IMR-90 (cell line): ENCODE measurements around the gene RNF215. TPM values are rescaled to one million over a fixed set of nuclear protein-coding genes. Genes with fewer than 3 reads are reported as not detected.

ENCODE experiments used
- ATAC-seq: fragments of 200-7000 bp; cut with Tn5 transposase; 2 replicates; pipeline ENCODE4 v1.9.1; 2020; ENCODE audit warnings: low read depth, mild to moderate bottlenecking, moderate library complexity
- BruUV-seq: library from RNA; stranded (reverse); fragments of 400-500 nt; replicated peaks from 2 replicates; lab custom pipeline; 2021; lab: Mats Ljungman, UMichigan
- CTCF ChIA-PET: fragments of 300-600 bp; formaldehyde crosslinking; extraction: SDS; loops from one replicate; lab custom pipeline; 2021; ENCODE audit warnings: antibody characterized with exemption; lab: Yijun Ruan, JAX
- POLR2A ChIA-PET: fragments of 300-600 bp; sonication (Branson Sonifier 250); formaldehyde crosslinking; loops from one replicate; lab custom pipeline; 2022; ENCODE audit warnings: antibody characterized with exemption; ENCODE audit not compliant: unreplicated experiment; lab: Charles Lee
- DNase-seq: peaks from one replicate; pipeline ENCODE4 v3.0.0; 2013
- H2AFZ ChIP-seq: replicated peaks from 2 replicates; pipeline ENCODE3; 2013; ENCODE audit warnings: low read length, mild to moderate bottlenecking; ENCODE audit not compliant: poor library complexity
- H2AK5ac ChIP-seq: 2 replicates; pipeline ENCODE4 v1.6.1; 2013; ENCODE audit warnings: low read depth, low read length, inconsistent platforms
- H2AK9ac ChIP-seq: replicated peaks from 2 replicates; pipeline ENCODE3; 2013; ENCODE audit warnings: mild to moderate bottlenecking, low read depth, low read length, moderate library complexity; ENCODE audit not compliant: poor library complexity
- H2BK120ac ChIP-seq: 2 replicates; pipeline ENCODE4 v1.6.1; 2013; ENCODE audit warnings: low read depth, low read length, inconsistent platforms
- H2BK15ac ChIP-seq: 3 replicates; pipeline ENCODE4 v1.6.1; 2013; ENCODE audit warnings: low read depth, low read length, inconsistent platforms
- H2BK20ac ChIP-seq: 2 replicates; pipeline ENCODE4 v1.6.1; 2013; ENCODE audit warnings: low read depth, mild to moderate bottlenecking, inconsistent platforms, low read length, moderate library complexity
- H2BK5ac ChIP-seq: 2 replicates; pipeline ENCODE4 v1.6.1; 2013; ENCODE audit warnings: mild to moderate bottlenecking, low read depth, low read length, inconsistent platforms; ENCODE audit not compliant: poor library complexity, severe bottlenecking
- H3K14ac ChIP-seq: replicated peaks from 2 replicates; pipeline ENCODE4 v1.6.1; 2013; ENCODE audit warnings: low read depth, low read length, inconsistent platforms
- H3K18ac ChIP-seq: 2 replicates; pipeline ENCODE4 v1.6.1; 2013; ENCODE audit warnings: low read depth, low read length, control low read depth
- H3K23ac ChIP-seq: 2 replicates; pipeline ENCODE4 v1.6.1; 2013; ENCODE audit warnings: low read depth, low read length, inconsistent platforms
- H3K27ac ChIP-seq: 2 replicates; pipeline ENCODE4 v1.5.1; 2013; ENCODE audit warnings: mild to moderate bottlenecking, control low read depth, low read length; ENCODE audit not compliant: insufficient read depth
- H3K27me3 ChIP-seq: 2 replicates; pipeline ENCODE4 v1.6.1; 2013; ENCODE audit warnings: low read length; ENCODE audit not compliant: control insufficient read depth, insufficient read depth
- H3K36me3 ChIP-seq: 2 replicates; pipeline ENCODE4 v1.6.1; 2013; ENCODE audit warnings: low read length, mixed read lengths; ENCODE audit not compliant: control insufficient read depth, insufficient read depth
- H3K4ac ChIP-seq: 2 replicates; pipeline ENCODE4 v1.6.1; 2013; ENCODE audit warnings: low read depth, low read length, inconsistent platforms
- H3K4me1 ChIP-seq: 2 replicates; pipeline ENCODE4 v1.6.1; 2013; ENCODE audit warnings: low read length, mixed read lengths; ENCODE audit not compliant: control insufficient read depth, insufficient read depth
- H3K4me2 ChIP-seq: 2 replicates; pipeline ENCODE4 v1.6.1; 2013; ENCODE audit warnings: low read depth, mild to moderate bottlenecking, control low read depth, low read length, moderate library complexity
- H3K4me3 ChIP-seq: 2 replicates; pipeline ENCODE4 v1.5.1; 2013; ENCODE audit warnings: low read depth, mild to moderate bottlenecking, control low read depth, low read length, moderate library complexity; ENCODE audit not compliant: insufficient read depth
- H3K56ac ChIP-seq: 2 replicates; pipeline ENCODE4 v1.6.1; 2013; ENCODE audit warnings: low read length, inconsistent platforms; ENCODE audit not compliant: insufficient read depth; ENCODE audit errors: extremely low read depth
- H3K79me1 ChIP-seq, 2 experiments: 2 replicates each; pipeline ENCODE4 v1.6.1; 2013; ENCODE audit warnings: low read length in 2 of 2, inconsistent platforms in 1 of 2, low read depth in 1 of 2
- H3K9ac ChIP-seq: 2 replicates; pipeline ENCODE4 v1.6.1; 2013; ENCODE audit warnings: low read depth, low read length, control low read depth
- H3K9me1 ChIP-seq: 2 replicates; pipeline ENCODE4 v1.6.1; 2013; ENCODE audit warnings: low read length, inconsistent platforms; ENCODE audit not compliant: insufficient read depth
- H3K9me3 ChIP-seq: 2 replicates; pipeline ENCODE4 v1.6.1; 2013; ENCODE audit warnings: low read length; ENCODE audit not compliant: control insufficient read depth, insufficient read depth
- H4K20me1 ChIP-seq: 2 replicates; pipeline ENCODE4 v1.6.1; 2013; ENCODE audit warnings: low read length, inconsistent platforms; ENCODE audit not compliant: insufficient read depth
- H4K5ac ChIP-seq: 2 replicates; pipeline ENCODE4 v1.6.1; 2013; ENCODE audit warnings: mild to moderate bottlenecking, low read depth, low read length, control low read depth
- H4K8ac ChIP-seq, 2 experiments: 2 replicates each; pipeline ENCODE4 v1.6.1; 2013; ENCODE audit warnings: low read depth in 2 of 2, low read length in 2 of 2, control low read depth in 1 of 2, inconsistent platforms in 1 of 2
- H4K91ac ChIP-seq: 2 replicates; pipeline ENCODE4 v1.6.1; 2013; ENCODE audit warnings: low read depth, low read length, inconsistent platforms; ENCODE audit not compliant: insufficient read depth
- CEBPB ChIP-seq: IDR thresholded peaks from 2 replicates; pipeline ENCODE4 v1.6.1; 2012; ENCODE audit warnings: low read depth, low read length, improper control_type of control experiment
- CHD1 ChIP-seq: IDR thresholded peaks from 2 replicates; pipeline ENCODE4 v1.6.1; 2012; ENCODE audit warnings: low read depth, low read length, improper control_type of control experiment
- POLR2A ChIP-seq: IDR thresholded peaks from 2 replicates; pipeline ENCODE4 v1.6.1; 2012; ENCODE audit warnings: mild to moderate bottlenecking, low read depth, low read length
- RCOR1 ChIP-seq: IDR thresholded peaks from 2 replicates; pipeline ENCODE4 v1.6.1; 2012; ENCODE audit warnings: mild to moderate bottlenecking, low read length, improper control_type of control experiment; ENCODE audit not compliant: insufficient replicate concordance
- WGBS, 2 experiments: methylation state at CpG; one replicate each; pipeline versions ENCODE4 v1.1.5 to v1.1.7; 2013; ENCODE audit warnings: missing lambda C conversion rate in 2 of 2; ENCODE audit not compliant: insufficient read length in 1 of 2; ENCODE audit errors: extremely low coverage in 2 of 2; 5-methylcytosine and 5-hydroxymethylcytosine counted together
- dilution Hi-C: fragments of 300-500 bp; cut with HindIII; formaldehyde crosslinking; loops from one replicate; pipeline ENCODE4 v1.14.3; 2018; ENCODE audit warnings: low sequenced_read_pairs; ENCODE audit not compliant: unreplicated experiment
- in situ Hi-C: fragments of 300-500 bp; cut with MboI; formaldehyde crosslinking; loops from 3 replicates; pipeline ENCODE4 v1.14.3; 2019; ENCODE audit warnings: low sequenced_read_pairs, inconsistent platforms, mixed read lengths
- intact Hi-C: fragments of 100-400 bp; cut with micrococcal nuclease; formaldehyde crosslinking; loops from 2 replicates; pipeline ENCODE4 v1.10.0; 2022
- polyA plus RNA-seq, 3 experiments: library from polyadenylated mRNA; depleted of rRNA; stranded (reverse); fragments of >200 nt; gene quantifications; 2 replicates each; pipeline ENCODE4 v1.2.3, GENCODE V29; 2012; ENCODE audit warnings: low replicate concordance in 1 of 3
- total RNA-seq: library from RNA; depleted of rRNA; stranded (reverse); fragments of >200 nt; gene quantifications from 2 replicates; pipeline ENCODE4 v1.2.3, GENCODE V29; 2012
- TF ChIP-seq, protein P1 (sequence below): fragments of 150-350 bp; IDR thresholded peaks from 2 replicates; pipeline ENCODE4 v1.6.1; 2017; ENCODE audit warnings: mild to moderate bottlenecking, antibody characterized with exemption, low read length, low read depth
- TF ChIP-seq, protein P2 (sequence below): conservative IDR thresholded peaks from 2 replicates; pipeline ENCODE4 v1.5.1; 2012; ENCODE audit warnings: mild to moderate bottlenecking, low read depth, low read length, improper control_type of control experiment

The RNF215 gene
- total and polyA plus RNA-seq, 2 of the 4 experiments (the other 2 are of a cell fraction): 15.8 to 21.9 TPM

DNA sequence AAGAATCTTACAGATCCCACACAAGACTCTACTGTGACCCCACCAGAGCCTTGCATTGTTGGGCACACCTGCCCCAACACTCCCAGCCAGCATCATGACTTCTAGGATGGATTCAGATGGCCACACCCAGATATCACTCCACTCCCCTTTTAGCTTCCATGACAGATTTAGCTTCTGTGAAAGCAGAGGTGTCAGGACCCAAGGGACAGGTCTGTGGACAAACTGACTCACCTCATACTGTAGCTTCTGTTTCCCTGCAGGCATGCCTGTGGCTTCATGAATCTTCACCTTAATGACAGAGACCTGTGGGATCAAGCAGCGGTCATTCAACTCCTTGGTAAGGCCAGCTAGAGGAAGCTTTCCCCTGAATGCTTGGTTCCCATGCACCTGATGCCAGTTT lies 52.0 kb downstream of the RNF215 start:
- no peak overlapping the region for H3K18ac ChIP-seq
- no peak overlapping the region for H3K4me3 ChIP-seq
- peaks cover 11% of the 10 kb centered on the region for H3K9me1 ChIP-seq
- no peak overlapping the region for H2AFZ ChIP-seq
- DNase-seq (no peak), ATAC-seq (no peak)
- ChIA-PET CTCF (interaction anchor here (0.5 kb wide), 1 partner anchor 110 kb away, joined by 3 read pairs; no protein-coding TSS in a partner anchor), POLR2A (no interaction called here)
- H2AK9ac ChIP-seq: no peak overlapping the region
- in situ Hi-C loops: no loop called here
- no peak overlapping the region for H3K9ac ChIP-seq
- no peak overlapping the region for H3K4me2 ChIP-seq
- no peak overlapping the region for H2BK15ac ChIP-seq
- H2BK120ac ChIP-seq: no peak overlapping the region
- dilution Hi-C loops: no loop called here
- H3K36me3 ChIP-seq: peaks cover 82% of the 10 kb centered on the region
- H3K23ac ChIP-seq: no peak overlapping the region
- no TSS peak for BruUV-seq
- no peak overlapping the region for H4K91ac ChIP-seq
- H3K4me1 ChIP-seq: no peaks in the 10 kb centered on the region
- no peaks in the 10 kb centered on the region for H3K9me3 ChIP-seq
- no peak overlapping the region for H2BK20ac ChIP-seq
- H4K5ac ChIP-seq: no peak overlapping the region
- H2AK5ac ChIP-seq: no peak overlapping the region
- no peak overlapping the region for H3K56ac ChIP-seq
- no peak overlapping the region for H2BK5ac ChIP-seq
- no peak overlapping the region for H3K14ac ChIP-seq
- no peak overlapping the region for H3K27ac ChIP-seq
- H4K8ac ChIP-seq: no peak overlapping the region
- WGBS, 2 experiments: 100% methylated on average over 1 of the region's 1 CpG; no CpG with 5 or more reads in 1 of the 2 experiments
- TF ChIP-seq POLR2A: no peak
- TF ChIP-seq CHD1: no peak
- TF ChIP-seq RCOR1: no peak
- no peak for TF ChIP-seq CEBPB
- TF ChIP-seq, protein P1, sequence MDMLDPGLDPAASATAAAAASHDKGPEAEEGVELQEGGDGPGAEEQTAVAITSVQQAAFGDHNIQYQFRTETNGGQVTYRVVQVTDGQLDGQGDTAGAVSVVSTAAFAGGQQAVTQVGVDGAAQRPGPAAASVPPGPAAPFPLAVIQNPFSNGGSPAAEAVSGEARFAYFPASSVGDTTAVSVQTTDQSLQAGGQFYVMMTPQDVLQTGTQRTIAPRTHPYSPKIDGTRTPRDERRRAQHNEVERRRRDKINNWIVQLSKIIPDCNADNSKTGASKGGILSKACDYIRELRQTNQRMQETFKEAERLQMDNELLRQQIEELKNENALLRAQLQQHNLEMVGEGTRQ: no peak
- TF ChIP-seq, protein P2, sequence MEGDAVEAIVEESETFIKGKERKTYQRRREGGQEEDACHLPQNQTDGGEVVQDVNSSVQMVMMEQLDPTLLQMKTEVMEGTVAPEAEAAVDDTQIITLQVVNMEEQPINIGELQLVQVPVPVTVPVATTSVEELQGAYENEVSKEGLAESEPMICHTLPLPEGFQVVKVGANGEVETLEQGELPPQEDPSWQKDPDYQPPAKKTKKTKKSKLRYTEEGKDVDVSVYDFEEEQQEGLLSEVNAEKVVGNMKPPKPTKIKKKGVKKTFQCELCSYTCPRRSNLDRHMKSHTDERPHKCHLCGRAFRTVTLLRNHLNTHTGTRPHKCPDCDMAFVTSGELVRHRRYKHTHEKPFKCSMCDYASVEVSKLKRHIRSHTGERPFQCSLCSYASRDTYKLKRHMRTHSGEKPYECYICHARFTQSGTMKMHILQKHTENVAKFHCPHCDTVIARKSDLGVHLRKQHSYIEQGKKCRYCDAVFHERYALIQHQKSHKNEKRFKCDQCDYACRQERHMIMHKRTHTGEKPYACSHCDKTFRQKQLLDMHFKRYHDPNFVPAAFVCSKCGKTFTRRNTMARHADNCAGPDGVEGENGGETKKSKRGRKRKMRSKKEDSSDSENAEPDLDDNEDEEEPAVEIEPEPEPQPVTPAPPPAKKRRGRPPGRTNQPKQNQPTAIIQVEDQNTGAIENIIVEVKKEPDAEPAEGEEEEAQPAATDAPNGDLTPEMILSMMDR: no peak
- H4K20me1 ChIP-seq: 0 out of 2 replicates have a peak, but pooled peaks cover 3% of the 10 kb centered on the region
- H3K27me3 ChIP-seq: no peaks in the 10 kb centered on the region
- no peak overlapping the region for H3K4ac ChIP-seq
- peaks cover 2 to 11% of the 10 kb centered on the region in 2 experiments; a peak in 3 of 4 replicates for H3K79me1 ChIP-seq
- intact Hi-C loops: no loop called here
